OCI-M1 (cell line): ENCODE measurements around the gene CNTN1.

Experiments
- DNase-seq: peaks from one replicate; lab custom pipeline; 2025; lab: John Stamatoyannopoulos, UW

CNTN1 gene

DNA sequence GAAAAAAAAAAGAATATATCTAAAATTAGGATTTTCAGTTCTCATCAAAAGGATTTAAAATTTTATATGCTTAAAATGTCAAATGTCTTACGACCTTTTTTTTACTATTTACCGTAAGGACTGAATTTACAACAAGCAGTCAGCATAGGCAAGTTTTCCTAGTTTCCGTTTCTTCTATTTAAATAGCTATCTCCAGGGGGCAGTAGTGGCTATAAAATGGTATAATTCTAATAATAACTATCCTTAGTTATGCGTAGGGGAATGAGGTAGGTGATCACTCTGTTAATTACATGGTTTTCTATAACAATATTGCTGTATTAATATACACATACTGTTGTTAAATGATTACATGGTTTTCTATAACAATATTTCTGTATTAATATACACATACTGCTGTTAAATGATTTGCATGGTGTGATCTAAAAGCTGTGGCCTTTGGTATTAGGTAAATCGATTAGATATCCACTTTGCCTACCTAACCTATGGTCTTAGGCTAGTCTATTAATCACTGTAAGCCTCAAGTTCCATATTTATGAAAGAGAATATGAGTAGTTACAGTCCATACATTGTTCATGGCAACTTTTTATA, 278.2 kb downstream of the CNTN1 start:
- peak; percentile 76 for DNase-seq

DNA sequence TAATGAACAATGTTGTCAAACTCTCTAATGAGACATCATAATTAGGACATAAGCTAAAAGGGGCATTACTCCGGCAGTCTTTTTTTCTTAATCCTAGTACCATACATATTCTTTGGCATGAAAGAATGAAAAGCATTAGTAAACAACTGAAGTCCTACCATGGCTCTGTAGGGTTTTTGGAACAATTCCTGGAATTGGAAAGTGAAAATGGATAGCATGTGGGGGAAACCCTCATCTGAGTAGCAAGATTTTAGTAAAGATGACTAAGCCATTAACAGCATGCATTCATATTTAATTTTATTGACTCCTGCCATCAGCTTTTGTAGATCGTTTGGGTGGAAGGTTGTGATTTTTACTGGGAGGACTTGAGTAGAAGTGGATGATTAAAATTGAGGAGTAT, 279.7 kb downstream of the CNTN1 start:
- peak; percentile 31 for DNase-seq

GRCh38 chr12:40976546-40976945, 284.3 kb downstream of the CNTN1 start:
- no peak for DNase-seq

DNA sequence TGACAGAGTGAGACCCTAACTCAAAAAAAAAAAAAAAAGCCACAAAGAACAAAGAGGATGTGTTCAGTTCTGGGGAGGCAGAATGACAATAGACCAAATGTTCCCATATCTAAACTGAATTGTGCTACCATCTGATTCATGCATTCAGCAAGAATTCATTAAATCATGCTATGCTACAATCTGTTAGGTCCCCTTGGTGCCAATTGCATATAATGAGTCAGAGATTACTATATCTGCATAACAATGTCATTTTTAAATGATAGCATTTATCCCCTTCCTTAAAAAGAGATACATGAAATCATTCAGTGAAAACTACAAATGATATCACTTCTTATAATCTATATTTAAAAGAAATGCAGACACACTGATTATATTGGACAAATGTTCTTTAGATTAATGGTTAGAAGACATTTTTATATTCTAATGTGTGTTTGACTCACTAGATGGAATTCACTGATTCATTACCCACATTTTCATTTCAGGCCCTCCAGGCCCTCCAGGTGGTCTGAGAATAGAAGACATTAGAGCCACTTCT, 288.3 kb downstream of the CNTN1 start:
- no peak for DNase-seq

GRCh38 chr12:40986001-40986400, 293.8 kb downstream of the CNTN1 start:
- no peak for DNase-seq

DNA sequence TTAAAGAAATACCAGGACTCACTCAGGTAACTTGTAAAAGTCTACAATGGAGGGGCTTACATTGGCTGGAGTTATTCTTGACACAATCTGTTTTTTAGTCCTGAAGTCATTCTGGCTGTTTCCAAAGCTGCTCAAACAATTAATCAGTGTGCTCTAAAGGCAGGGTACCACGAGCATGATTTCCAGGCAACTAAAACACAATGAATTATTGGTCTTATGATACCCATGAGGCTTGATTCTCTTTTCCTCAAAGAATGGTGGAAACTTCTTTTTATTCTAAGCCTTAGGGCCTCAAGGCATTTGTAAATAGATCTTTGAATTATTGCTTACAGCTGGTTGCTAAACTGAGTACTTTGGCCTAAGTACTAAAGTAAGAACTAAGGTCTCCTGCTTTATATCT, 296.1 kb downstream of the CNTN1 start:
- no peak for DNase-seq

DNA sequence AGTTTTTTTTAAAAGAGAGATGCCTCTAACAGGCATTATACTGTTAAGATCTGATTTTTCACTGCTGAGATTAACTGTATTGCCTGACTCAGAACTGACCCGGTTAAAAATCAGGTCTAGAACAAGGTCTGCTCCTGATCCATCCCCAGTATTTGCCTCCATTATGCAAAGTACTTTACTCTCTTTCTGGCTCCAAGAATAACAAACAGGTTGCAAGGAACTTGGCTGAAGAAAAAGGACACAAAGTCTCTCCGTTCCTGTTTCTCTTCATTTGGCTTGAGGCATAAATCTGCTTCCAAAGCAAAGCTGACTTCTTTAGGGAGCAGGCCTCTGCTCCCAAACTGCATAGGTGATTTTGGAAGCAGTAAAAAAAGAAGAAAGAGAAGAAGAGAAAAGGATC, 296.6 kb downstream of the CNTN1 start:
- DNase-seq = no peak

- DNase-seq = no peak
These were observed 297.5 kb downstream of the CNTN1 start for GRCh38 chr12:40989785-40990184.

- no peak for DNase-seq
These were observed 299.9 kb downstream of the CNTN1 start for GRCh38 chr12:40992158-40992557.

DNA sequence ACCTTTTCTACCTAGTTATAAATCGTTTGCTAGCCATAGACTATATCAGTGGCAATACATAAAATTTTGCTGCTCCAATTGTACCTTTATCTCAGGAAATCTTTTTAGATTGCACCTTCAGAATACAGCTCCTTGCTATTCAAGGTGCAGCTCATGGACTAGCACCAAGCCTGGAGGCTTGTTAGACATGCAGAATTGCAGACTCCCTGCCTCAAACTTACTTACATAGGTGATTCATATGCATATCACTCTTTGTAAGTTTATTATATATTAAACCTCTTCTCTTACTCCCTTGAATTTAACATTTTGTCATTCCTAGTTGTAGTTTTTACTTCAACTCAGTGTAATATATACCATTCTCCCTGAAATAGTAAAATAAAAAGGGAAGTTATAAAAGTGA, 300.4 kb downstream of the CNTN1 start:
- DNase-seq = no peak

- no peak for DNase-seq
These were observed 300.9 kb downstream of the CNTN1 start for GRCh38 chr12:40993158-40993557.

GRCh38 chr12:40996091-40996490, 303.9 kb downstream of the CNTN1 start:
- no peak for DNase-seq

GRCh38 chr12:40999210-40999609, 307.0 kb downstream of the CNTN1 start:
- DNase-seq = no peak

DNA sequence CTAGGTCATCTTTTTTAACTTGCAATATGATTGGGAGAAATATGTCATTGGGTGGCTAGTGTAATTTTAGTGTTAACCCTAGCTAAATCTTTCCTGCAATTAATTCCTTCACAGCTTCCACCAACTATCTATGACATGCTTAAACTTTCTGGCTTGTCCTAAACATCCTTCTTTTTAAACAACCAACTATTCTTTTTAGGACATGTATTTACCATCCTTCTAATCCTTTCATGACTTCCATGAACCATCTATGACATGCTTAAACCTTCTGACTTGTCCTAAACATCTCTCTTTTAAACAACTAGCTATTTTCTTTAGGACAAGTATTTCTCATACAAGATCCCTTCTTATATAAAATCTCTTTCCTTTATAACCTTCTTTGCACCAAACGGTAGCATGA, 316.2 kb downstream of the CNTN1 start:
- DNase-seq = peak; percentile 11

GRCh38 chr12:41011939-41012338, 319.7 kb downstream of the CNTN1 start:
- peak; percentile 22 for DNase-seq

GRCh38 chr12:41013881-41014642, 321.8 kb downstream of the CNTN1 start:
- DNase-seq = no peak

- DNase-seq = no peak
These were observed 322.4 kb downstream of the CNTN1 start for GRCh38 chr12:41014643-41015020.

GRCh38 chr12:41018010-41018409, 325.8 kb downstream of the CNTN1 start:
- no peak for DNase-seq

DNA sequence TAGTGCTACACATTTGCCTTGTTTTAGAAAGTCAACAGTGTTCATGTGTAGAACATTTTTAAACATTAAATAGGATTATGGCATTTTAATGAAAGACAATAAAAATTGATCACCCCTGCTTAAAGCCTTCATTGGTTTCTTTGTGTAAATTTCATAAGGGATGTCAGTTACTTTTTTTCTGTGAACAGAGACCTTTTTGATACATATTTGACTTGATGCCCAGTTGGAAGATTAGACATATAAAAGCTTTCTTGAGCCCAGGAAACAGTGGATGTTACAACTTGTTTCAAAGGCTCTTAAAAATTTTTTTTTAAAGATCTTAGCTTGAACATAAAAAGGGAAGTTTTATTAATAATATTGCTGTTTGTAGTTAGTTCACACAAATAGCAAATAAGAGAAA, 327.2 kb downstream of the CNTN1 start:
- no peak for DNase-seq

GRCh38 chr12:41023836-41024235, 331.6 kb downstream of the CNTN1 start:
- DNase-seq = no peak

DNA sequence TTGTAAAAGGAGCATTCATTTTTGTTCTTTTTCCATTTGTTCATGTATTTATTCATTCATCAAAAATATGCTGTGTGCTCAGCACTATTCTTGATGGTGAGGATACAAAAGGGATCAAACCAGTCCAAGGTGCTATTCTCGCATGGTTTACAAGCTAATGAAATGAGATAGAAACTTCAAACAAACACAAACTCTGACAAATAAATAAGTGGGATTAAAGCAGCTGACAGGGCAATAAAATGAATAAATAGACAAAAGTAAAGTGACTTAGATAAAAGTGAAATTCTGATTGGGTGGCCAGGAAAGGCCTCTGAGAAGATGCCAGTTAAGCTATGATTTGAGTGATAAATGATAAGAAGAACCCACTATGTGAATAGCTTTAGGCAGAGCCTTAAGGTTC, 333.9 kb downstream of the CNTN1 start:
- no peak for DNase-seq

- no peak for DNase-seq
These were observed 340.1 kb downstream of the CNTN1 start for GRCh38 chr12:41032386-41032785.

GRCh38 chr12:41034686-41035085, 342.4 kb downstream of the CNTN1 start:
- DNase-seq = no peak

DNA sequence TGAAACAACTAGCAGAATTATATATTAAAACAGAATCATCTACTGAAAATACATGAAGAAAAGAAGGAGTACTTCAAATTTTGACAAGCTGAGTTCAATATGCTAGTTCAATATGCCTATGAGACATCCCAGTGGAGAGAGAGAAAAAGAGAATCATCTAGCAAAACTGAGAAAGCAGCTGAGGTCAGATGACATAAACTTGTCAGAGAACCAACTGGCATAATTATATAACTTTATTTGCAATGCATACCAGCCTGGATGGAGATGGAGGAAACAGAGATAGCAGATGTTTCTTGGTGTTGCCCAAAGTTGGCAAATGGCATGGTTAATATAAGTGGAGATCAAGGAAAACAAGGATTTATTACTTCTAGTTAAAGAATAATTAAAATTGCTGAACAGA, 347.2 kb downstream of the CNTN1 start:
- DNase-seq = no peak
